GM18870 (cell line): Measurements from ENCODE around the gene MAP1B.

Source experiments
- ATAC-seq: cut with Tn5 transposase; IDR thresholded peaks from one replicate; pipeline ENCODE4 v1.9.1; 2021; ENCODE audit warnings: moderate library complexity; ENCODE audit not compliant: unreplicated experiment

Gene MAP1B

GRCh38 chr5:72129725-72130124, 22.4 kb downstream of the MAP1B start:
- ATAC-seq = no peak

- ATAC-seq = no peak
Observed at GRCh38 chr5:72130351-72130761, 23.1 kb downstream of the MAP1B start.

GRCh38 chr5:72133212-72133990, 26.1 kb downstream of the MAP1B start:
- ATAC-seq = no peak

- no peak for ATAC-seq
Observed at GRCh38 chr5:72134226-72134899, 27.1 kb downstream of the MAP1B start.

GRCh38 chr5:72137826-72138409, 30.6 kb downstream of the MAP1B start:
- ATAC-seq = no peak

GRCh38 chr5:72138943-72139521, 31.8 kb downstream of the MAP1B start:
- no peak for ATAC-seq

- no peak for ATAC-seq
Observed at GRCh38 chr5:72140711-72141110, 33.4 kb downstream of the MAP1B start.

- ATAC-seq = no peak
Observed at GRCh38 chr5:72141440-72142355, 34.4 kb downstream of the MAP1B start.

GRCh38 chr5:72144762-72145161, 37.5 kb downstream of the MAP1B start:
- ATAC-seq = no peak

- ATAC-seq = no peak
Observed at GRCh38 chr5:72145348-72145747, 38.1 kb downstream of the MAP1B start.

GRCh38 chr5:72146056-72146455, 38.8 kb downstream of the MAP1B start:
- ATAC-seq = no peak

- no peak for ATAC-seq
Observed at GRCh38 chr5:72147569-72147968, 40.3 kb downstream of the MAP1B start.

GRCh38 chr5:72149742-72150141, 42.5 kb downstream of the MAP1B start:
- no peak for ATAC-seq

- ATAC-seq = no peak
Observed at GRCh38 chr5:72151169-72151568, 43.9 kb downstream of the MAP1B start.

GRCh38 chr5:72151646-72152045, 44.4 kb downstream of the MAP1B start:
- no peak for ATAC-seq

GRCh38 chr5:72152545-72152944, 45.3 kb downstream of the MAP1B start:
- no peak for ATAC-seq

GRCh38 chr5:72153551-72153950, 46.3 kb downstream of the MAP1B start:
- no peak for ATAC-seq

- ATAC-seq = no peak
Observed at GRCh38 chr5:72154076-72154756, 46.9 kb downstream of the MAP1B start.

- ATAC-seq = no peak
Observed at GRCh38 chr5:72156946-72157624, 49.8 kb downstream of the MAP1B start.

GRCh38 chr5:72157625-72157962, 50.3 kb downstream of the MAP1B start:
- ATAC-seq = no peak
